Measurements from ENCODE around the gene PGAP6.
"Not testable (repeated sequence)": the region's sequence is repeated elsewhere in the genome, so short reads cannot be mapped to it uniquely, and the experiment has no call there.

The PGAP6 gene

DNA sequence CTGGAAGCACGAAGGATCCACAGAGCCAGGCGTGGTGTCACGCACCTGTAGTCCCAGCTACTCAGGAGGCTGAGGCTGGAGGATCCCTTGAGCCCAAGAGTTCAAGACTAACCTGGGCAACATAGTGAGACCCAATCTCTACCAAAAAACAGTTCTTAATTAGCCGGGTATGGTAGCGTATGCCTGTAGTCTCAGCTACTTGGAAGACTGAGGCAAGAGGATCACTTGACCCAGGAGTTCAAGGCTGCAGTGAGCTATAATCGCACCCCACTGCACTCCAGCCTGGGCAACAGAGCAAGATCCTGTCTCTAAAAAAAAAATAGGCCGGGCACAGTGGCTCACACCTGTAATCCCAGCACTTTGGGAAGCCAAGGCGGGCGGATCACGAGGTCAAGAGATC, 33.3 kb downstream of the PGAP6 start:
- peaks cover 52% of the 10 kb centered on the region for H3K4me1 Mint-ChIP-seq
- not testable (repeated sequence) for H3K4me3 Mint-ChIP-seq

DNA sequence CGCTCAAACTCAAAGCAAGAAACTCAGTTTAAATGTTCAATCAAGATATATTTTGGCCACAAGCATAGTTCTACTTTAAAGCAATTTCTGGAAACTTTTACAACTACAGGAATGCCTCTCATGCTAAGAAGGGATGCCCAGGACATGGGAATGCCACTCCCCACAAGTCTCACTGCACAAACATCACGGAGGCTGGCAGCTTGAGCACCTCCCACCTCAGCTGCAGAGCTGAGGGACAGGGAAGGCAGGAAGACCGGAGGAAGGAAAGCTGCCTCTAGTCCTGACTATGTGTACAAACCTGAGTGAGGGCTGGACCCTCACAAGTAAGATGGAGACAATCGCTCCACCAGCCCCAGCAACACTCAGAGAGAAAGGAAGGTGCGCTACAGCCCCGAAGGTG, 34.6 kb downstream of the PGAP6 start:
- Mint-ChIP-seq H3K4me3 (no peak overlapping the region), H3K36me3 (peaks cover 42% of the 10 kb centered on the region), H3K27ac (no peak overlapping the region), H3K27me3 (no peaks in the 10 kb centered on the region), H3K9me3 (no peaks in the 10 kb centered on the region), H3K4me1 (peaks cover 59% of the 10 kb centered on the region)
- CTCF ChIA-PET, result no interaction called here
- no peak for DNase-seq

More for the DNA sequence above, 33.3 kb downstream of the PGAP6 start:
- DNase-seq, H3K27ac Mint-ChIP-seq, H3K9me3 Mint-ChIP-seq, H3K27me3 Mint-ChIP-seq, CTCF ChIA-PET: not testable (repeated sequence)
- H3K36me3 Mint-ChIP-seq, result peaks cover 33% of the 10 kb centered on the region

DNA sequence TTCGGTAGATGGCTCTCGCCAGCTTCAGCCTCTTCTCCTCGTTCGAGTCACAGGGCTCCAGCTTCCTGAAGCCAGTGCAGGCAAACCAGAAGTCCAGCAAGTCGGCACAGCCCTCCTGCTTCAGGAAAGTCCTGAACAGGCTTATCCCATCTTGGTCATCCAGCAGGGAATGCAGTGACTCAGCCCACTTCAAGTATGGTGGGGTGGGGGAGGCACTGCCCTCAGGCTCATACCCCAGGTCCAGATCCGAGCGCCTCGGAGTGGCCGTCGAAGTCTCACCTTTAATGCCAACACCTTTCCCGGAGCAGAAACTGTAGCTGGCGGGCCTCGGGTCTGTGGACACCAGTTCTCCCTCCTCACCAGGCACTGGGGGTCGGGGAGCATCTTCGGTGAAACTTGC, 35.2 kb downstream of the PGAP6 start:
- no peak overlapping the region for H3K27ac Mint-ChIP-seq
- H3K4me3 Mint-ChIP-seq, result no peak overlapping the region
- no peaks in the 10 kb centered on the region for H3K9me3 Mint-ChIP-seq
- no peak for DNase-seq
- peaks cover 48% of the 10 kb centered on the region for H3K36me3 Mint-ChIP-seq
- no peaks in the 10 kb centered on the region for H3K27me3 Mint-ChIP-seq
- peaks cover 65% of the 10 kb centered on the region for H3K4me1 Mint-ChIP-seq
- CTCF ChIA-PET, result no interaction called here

DNA sequence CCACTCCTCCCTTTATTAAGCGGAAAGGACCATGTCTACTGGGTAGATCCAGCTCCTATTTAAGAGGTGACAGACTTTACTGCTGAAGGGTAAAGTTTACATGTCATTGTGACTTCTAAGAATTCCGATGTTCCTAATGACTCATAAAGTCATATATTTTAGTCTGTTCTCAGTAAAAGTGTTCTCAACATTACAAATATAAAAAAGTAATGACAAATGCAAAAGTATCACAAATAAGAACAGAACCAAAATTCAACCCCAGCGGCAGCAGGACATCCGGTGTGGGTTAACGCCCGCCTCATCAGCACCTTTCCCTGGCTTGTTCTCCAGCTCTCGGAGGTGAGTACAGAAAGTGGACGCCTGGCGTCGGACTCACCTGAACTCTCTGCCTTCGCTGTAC, 36.0 kb downstream of the PGAP6 start:
- H3K9me3 Mint-ChIP-seq, result no peaks in the 10 kb centered on the region

DNA sequence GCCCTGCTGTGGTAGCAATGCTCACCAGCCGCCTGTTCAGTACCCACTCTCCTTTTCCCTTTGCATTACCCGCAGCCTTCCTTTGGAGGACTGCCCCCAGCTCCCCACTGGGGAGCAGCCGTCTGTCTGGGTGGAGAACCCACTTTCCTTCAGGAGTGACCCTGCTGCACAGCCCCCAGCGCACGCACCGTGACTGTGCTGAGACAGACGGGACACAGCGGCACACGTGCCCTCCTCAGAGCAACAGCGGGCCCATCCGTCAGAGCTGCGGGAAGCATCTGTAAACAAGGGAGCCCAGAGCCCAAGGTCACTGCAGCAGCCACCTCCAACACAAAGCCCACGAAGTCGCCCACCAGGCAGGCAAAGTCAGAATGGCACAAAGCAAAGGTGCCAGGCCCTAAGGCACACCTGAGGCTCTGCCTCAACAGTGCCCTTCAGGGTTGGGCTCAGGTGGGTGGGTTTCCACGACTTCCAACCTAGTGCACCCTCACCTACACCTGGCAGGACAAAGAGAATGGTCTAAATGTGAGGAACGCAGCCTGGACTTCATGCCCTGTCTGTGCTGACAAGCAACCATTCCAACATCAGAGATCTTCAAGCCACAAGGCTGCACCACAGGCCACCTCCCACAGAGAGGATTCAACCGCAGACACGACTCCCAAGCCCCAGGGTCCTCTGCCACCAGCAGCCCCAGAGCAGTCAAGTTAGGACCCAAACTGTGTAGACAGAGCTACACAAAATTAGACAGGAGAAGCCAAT, 39.1 kb downstream of the PGAP6 start:
- DNase-seq, result no peak
- H3K4me1 Mint-ChIP-seq, result peaks cover 54% of the 10 kb centered on the region
- H3K4me3 Mint-ChIP-seq, result no peak overlapping the region
- H3K27ac Mint-ChIP-seq, result no peak overlapping the region
- CTCF ChIA-PET, result no interaction called here
- no peaks in the 10 kb centered on the region for H3K27me3 Mint-ChIP-seq
- no peaks in the 10 kb centered on the region for H3K9me3 Mint-ChIP-seq
- peaks cover 53% of the 10 kb centered on the region for H3K36me3 Mint-ChIP-seq

More for the DNA sequence above, 36.0 kb downstream of the PGAP6 start:
- DNase-seq, result no peak
- Mint-ChIP-seq H3K27ac (peak overlapping the region; percentile 62), H3K36me3 (peaks cover 49% of the 10 kb centered on the region), H3K27me3 (no peaks in the 10 kb centered on the region), H3K4me1 (peaks cover 59% of the 10 kb centered on the region), H3K4me3 (no peak overlapping the region)
- CTCF ChIA-PET, result interaction anchor here (1.5 kb wide), 1 partner anchor 110 kb away, joined by 3 read pairs; no protein-coding TSS in a partner anchor

DNA sequence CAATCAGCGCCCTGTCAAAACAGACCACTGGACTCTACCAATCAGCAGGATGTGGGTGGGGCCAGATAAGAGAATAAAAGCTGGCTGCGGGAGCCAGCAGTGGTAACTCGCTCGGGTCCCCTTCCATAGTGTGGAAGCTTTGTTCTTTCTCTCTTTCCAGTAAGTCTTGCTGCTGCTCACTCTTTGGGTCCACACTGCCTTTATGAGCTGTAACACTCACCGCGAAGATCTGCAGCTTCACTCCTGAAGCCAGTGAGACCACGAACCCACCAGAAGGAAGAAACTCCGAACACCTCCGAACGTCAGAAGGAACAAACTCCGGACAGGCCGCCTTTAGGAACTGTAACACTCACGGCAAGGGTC, 39.8 kb downstream of the PGAP6 start:
- H3K4me1 Mint-ChIP-seq, result peaks cover 49% of the 10 kb centered on the region
- H3K4me3 Mint-ChIP-seq, DNase-seq, H3K27me3 Mint-ChIP-seq, H3K27ac Mint-ChIP-seq, H3K9me3 Mint-ChIP-seq, CTCF ChIA-PET: not testable (repeated sequence)
- H3K36me3 Mint-ChIP-seq, result peaks cover 51% of the 10 kb centered on the region

DNA sequence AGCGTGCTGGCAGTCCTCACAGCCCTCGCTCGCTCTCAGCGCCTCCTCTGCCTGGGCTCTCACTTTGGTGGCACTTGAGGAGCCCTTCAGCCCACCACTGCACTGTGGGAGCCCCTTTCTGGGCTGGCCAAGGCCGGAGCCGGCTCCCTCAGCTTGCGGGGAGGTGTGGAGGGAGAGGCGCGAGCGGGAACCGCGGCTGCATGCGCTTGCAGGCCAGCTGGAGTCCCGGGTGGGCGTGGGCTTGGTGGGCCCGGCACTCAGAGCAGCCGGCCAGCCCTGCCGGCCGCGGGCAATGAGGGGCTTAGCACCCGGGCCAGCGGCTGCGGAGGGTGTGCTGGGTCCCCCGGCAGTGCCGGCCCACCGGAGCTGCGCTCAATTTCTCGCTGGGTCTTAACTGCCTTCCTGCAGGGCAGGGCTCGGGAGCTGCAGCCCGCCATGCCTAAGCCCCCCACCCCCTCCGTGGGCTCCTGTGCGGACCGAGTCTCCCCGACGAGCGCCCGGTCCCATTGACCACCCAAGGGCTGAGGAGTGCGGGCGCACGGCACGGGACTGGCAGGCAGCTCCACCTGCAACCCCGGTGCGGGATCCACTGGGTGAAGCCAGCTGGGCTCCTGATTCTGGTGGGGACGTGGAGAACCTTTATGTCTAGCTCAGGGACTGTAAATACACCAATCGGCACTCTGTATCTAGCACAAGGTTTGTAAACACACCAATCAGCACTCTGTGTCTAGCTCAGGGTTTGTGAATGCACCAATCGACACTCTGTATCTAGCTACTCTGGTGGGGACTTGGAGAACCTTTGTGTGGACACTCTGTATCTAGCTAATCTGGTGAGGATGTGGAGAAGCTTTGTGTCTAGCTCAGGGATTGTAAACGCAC, 40.4 kb downstream of the PGAP6 start:
- H3K27me3 Mint-ChIP-seq, CTCF ChIA-PET, H3K4me3 Mint-ChIP-seq, H3K27ac Mint-ChIP-seq, H3K9me3 Mint-ChIP-seq, DNase-seq: not testable (repeated sequence)
- H3K4me1 Mint-ChIP-seq, result peaks cover 50% of the 10 kb centered on the region
- peaks cover 48% of the 10 kb centered on the region for H3K36me3 Mint-ChIP-seq

DNA sequence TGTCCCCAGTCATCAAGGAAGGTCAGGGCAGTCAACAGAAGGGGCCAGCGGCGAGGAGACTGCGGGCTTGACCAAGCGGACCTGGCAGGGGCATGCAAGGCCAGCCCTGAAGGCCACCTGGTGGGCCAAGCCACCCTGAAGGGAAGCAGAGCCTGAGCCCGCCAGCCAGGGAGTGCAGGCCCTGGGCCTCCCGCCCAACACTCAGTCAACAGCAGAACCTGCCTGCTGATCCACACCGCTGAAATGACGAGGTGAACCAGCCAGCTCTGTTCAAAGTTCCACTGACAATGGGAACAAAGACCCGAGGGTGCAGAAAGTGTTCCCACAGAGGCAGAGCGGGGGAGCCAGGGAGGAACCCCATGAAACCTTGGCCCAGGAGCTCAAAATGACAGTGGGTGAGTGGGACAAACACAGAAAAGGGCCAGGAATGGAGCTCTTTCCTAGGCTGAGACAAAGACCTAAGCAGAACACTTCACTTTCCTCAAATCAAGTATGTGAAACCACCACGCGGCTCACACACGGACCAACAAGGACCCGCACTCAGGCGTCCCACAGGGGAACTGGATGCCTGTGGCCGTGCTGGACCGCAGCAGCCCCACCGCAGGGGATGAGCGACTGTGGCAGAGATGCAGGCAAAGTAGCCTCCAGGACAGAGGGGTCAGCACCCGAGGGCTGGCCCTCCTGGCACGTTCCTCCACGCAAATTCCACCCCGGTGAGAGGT, 41.2 kb downstream of the PGAP6 start:
- Mint-ChIP-seq H3K27me3 (no peaks in the 10 kb centered on the region), H3K4me3 (no peak overlapping the region), H3K36me3 (peaks cover 40% of the 10 kb centered on the region), H3K4me1 (peaks cover 50% of the 10 kb centered on the region), H3K9me3 (no peaks in the 10 kb centered on the region), H3K27ac (no peak overlapping the region)
- CTCF ChIA-PET, result no interaction called here
- DNase-seq, result no peak

DNA sequence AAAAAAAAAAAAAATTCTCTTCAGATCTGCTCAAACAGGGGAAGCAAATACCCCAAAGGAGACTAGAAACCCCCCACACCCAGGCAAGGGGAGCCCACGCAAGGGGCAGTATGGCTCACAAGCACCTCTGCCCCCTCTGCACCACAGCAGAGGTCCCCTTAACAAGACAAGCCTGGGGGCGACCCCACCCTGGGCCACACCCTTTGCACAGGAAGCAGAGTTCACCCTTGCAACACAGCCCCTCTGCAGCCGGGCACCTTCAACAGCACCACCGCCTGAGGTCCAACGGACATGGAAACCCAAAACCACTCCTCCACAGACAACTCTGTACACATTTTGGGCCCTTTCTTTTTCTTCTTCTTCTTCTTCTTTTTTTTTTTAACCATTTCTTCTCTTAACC, 42.1 kb downstream of the PGAP6 start:
- Mint-ChIP-seq H3K9me3 (no peaks in the 10 kb centered on the region), H3K4me1 (peaks cover 51% of the 10 kb centered on the region), H3K27me3 (no peaks in the 10 kb centered on the region), H3K4me3 (peak overlapping the region; percentile 49), H3K36me3 (peaks cover 33% of the 10 kb centered on the region), H3K27ac (peak overlapping the region; percentile 49)
- CTCF ChIA-PET, result no interaction called here
- peak; percentile 38 for DNase-seq

DNA sequence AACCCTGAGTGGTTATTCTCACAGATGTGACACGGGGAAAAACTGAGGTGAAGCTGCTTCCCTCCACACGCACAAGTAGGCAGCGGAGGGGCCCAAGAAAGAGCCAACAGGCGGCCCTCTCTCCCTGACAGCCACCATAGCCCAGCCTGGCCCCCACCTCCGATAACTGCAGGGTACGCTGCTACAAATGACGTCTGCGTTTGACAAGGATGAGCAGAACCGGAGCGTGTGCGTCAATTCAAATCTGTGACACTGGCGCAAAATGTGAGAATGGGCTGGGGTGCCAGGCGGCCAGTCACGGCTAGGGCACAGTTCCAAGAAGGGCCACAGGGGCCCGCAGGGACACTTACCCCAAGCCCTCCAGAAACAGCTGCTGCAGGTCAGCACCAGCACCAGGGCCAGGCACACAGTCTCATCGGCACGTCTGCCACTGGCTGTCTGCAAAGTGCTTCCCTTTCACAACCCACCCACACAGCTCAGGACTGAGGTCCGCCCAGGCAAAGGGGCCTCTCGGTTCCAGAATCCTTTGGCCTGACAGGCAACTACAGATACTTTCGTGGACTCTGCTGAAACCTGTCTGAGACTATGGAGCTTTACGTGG, 43.7 kb downstream of the PGAP6 start:
- CTCF ChIA-PET, result no interaction called here
- Mint-ChIP-seq H3K4me1 (peaks cover 51% of the 10 kb centered on the region), H3K4me3 (no peak overlapping the region)

DNA sequence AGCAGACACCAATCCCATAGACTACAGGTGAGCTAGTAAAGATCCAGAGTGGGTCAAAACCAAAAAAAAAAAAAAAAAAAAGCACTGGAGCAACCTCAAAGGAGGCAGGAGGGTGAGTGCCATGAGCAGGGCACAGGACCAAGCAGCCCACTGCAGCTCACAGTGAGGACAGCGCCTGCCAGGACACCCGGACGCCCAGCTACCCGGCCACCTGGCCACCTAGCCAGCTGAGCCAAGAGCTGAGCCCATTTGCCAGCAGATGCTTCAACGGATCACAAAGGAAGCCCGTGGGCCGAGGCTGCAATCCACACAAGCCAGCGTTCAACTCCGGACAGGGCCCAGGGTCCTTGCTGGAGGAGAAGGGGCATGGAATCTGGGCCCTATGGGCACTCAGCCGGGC, 44.3 kb downstream of the PGAP6 start:
- H3K4me3 Mint-ChIP-seq, result no peak overlapping the region
- CTCF ChIA-PET, result no interaction called here
- H3K9me3 Mint-ChIP-seq, result no peaks in the 10 kb centered on the region
- H3K36me3 Mint-ChIP-seq, result peaks cover 22% of the 10 kb centered on the region
- H3K27ac Mint-ChIP-seq, result no peak overlapping the region
- DNase-seq, result no peak
- no peaks in the 10 kb centered on the region for H3K27me3 Mint-ChIP-seq
- peaks cover 45% of the 10 kb centered on the region for H3K4me1 Mint-ChIP-seq

More for the DNA sequence above, 43.7 kb downstream of the PGAP6 start:
- no peak for DNase-seq
- Mint-ChIP-seq H3K27me3 (no peaks in the 10 kb centered on the region), H3K27ac (no peak overlapping the region), H3K36me3 (peaks cover 27% of the 10 kb centered on the region), H3K9me3 (no peaks in the 10 kb centered on the region)

DNA sequence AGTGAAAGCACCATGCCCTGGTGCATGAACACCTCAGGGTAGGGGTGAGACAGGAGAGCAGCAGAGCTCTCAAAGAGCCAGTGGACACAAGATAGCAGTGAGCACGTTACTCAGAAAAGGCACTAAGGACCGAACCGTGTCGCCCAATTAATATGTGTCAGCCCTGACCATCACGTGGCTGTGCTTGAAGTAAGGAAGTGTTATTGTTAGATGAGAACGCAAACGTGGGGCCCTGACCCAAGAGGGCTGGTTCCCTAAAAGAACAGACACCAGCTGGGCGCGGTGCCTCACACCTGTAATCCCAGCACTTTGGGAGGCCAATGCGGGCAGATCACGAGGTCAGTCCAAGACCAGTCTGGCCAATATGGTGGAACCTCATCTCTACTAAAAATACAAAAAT, 45.5 kb downstream of the PGAP6 start:
- no peak overlapping the region for H3K27ac Mint-ChIP-seq
- H3K36me3 Mint-ChIP-seq, result peaks cover 12% of the 10 kb centered on the region
- no peak for DNase-seq
- CTCF ChIA-PET, result interaction anchor here (1.1 kb wide), 1 partner anchor 14 kb away, joined by 3 read pairs; no protein-coding TSS in a partner anchor
- H3K9me3 Mint-ChIP-seq, result no peaks in the 10 kb centered on the region
- no peaks in the 10 kb centered on the region for H3K27me3 Mint-ChIP-seq
- H3K4me1 Mint-ChIP-seq, result peaks cover 38% of the 10 kb centered on the region
- H3K4me3 Mint-ChIP-seq, result no peak overlapping the region

DNA sequence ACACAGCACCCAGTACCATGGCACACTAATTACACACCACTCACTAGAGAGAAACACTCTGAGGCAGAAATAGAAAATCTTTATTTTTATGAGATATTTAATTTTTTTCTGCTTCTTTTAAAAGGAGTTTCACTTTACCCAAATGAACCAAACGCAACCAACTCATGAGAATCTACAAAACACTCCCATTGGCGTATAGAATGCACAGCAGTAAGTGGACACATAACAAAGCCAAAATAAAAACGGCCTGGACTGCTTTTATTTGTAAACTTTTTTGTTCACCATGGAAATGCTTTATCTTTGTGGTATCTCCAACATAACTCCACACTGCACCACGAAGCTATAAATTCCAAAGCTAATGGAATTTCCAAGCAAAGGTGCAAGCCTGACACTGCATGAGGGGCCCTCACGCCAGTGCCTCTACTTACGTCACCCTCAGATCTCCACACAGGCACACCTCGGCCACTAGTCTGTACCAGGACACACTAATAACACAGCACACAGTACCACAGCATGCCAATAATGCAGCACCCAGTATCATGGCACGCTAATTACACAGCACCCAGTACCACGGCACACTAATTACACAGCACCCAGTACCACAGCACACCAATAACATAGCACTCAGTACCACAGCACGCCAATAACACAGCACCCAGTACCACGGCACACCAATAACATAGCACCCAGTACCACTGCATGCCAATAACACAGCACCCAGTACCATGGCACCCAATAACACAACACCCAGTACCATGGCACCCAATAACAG, 46.7 kb downstream of the PGAP6 start:
- H3K4me3 Mint-ChIP-seq, DNase-seq, H3K27me3 Mint-ChIP-seq, CTCF ChIA-PET, H3K27ac Mint-ChIP-seq, H3K9me3 Mint-ChIP-seq: not testable (repeated sequence)
- Mint-ChIP-seq H3K36me3 (peaks cover 12% of the 10 kb centered on the region), H3K4me1 (peaks cover 38% of the 10 kb centered on the region)

Measured in activated naive CD4-positive, alpha-beta T cell treated with anti-CD3 and anti-CD28 coated beads, Interleukin-2, amount 10 ng/mL, durations not matched to agents 7 days and 5 days (primary cell).